Fibroblast of pulmonary artery (primary cell): ENCODE results near the gene DNAH1.

Experiments used
- DNase-seq: peaks from one replicate; pipeline ENCODE4 v3.0.0-alpha.2; 2010; ENCODE audit warnings: low read depth
- H3K4me3 ChIP-seq: replicated peaks from 2 replicates; pipeline ENCODE4 v1.5.1; 2011; ENCODE audit warnings: low read depth, mild to moderate bottlenecking, control low read depth, low read length, moderate library complexity
- CTCF ChIP-seq: IDR thresholded peaks from 2 replicates; pipeline ENCODE4 v1.5.1; 2011; ENCODE audit warnings: mild to moderate bottlenecking, control low read depth, low read length, inconsistent platforms; ENCODE audit errors: missing control alignments

DNAH1 gene

DNA sequence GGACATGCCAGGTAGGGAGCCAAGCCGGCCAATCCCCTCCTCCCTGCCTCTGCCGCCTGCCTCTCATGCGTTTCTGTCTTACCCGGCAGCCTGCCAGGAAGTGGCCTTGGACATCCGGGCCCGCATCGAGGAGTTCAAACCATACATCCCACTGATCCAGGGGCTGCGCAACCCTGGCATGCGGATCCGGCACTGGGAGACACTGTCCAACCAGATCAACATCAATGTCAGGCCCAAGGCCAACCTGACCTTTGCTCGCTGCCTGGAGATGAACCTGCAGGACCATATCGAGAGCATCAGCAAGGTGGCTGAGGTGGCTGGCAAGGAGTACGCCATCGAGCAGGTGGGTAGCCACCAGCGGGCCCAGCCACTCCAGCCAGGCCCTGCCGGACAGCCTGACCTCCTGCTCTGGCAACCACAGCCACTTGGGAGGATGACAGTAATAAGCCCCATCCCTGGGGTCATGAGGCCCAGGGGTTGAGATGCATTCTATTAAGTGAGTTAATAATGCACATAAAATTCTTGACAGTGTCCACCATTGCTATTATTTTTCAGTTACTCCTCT, 37.3 kb downstream of the DNAH1 start:
- no peak overlapping the region for H3K4me3 ChIP-seq
- DNase-seq = no peak
- TF ChIP-seq CTCF = no peak

- no peak overlapping the region for H3K4me3 ChIP-seq
- no peak for DNase-seq
- TF ChIP-seq CTCF = no peak
These were observed 38.6 kb downstream of the DNAH1 start for GRCh38 chr3:52354676-52355075.

DNA sequence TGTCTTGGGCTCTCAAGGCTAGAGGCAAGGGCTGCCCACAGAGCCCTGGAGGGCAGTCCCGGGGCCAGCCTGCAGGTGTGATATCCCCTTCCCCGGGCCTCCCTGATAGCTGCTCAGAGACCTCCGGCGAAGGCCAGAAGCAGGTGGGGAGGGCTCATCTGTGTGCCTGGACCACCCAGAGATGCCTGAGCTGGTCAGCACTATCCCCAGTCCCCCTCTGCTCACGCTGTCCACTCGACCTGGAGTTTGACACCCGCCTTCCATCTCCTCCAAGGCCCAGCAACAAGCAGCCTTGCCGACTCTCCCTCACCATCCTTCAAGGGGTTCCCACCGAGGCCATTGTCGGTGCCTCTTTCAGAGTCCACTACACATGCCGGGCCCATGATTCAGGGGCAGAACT, 39.4 kb downstream of the DNAH1 start:
- no peak for TF ChIP-seq CTCF
- H3K4me3 ChIP-seq = no peak overlapping the region
- DNase-seq = no peak

GRCh38 chr3:52356126-52356525, 40.0 kb downstream of the DNAH1 start:
- no peak for TF ChIP-seq CTCF
- no peak for DNase-seq
- no peak overlapping the region for H3K4me3 ChIP-seq

DNA sequence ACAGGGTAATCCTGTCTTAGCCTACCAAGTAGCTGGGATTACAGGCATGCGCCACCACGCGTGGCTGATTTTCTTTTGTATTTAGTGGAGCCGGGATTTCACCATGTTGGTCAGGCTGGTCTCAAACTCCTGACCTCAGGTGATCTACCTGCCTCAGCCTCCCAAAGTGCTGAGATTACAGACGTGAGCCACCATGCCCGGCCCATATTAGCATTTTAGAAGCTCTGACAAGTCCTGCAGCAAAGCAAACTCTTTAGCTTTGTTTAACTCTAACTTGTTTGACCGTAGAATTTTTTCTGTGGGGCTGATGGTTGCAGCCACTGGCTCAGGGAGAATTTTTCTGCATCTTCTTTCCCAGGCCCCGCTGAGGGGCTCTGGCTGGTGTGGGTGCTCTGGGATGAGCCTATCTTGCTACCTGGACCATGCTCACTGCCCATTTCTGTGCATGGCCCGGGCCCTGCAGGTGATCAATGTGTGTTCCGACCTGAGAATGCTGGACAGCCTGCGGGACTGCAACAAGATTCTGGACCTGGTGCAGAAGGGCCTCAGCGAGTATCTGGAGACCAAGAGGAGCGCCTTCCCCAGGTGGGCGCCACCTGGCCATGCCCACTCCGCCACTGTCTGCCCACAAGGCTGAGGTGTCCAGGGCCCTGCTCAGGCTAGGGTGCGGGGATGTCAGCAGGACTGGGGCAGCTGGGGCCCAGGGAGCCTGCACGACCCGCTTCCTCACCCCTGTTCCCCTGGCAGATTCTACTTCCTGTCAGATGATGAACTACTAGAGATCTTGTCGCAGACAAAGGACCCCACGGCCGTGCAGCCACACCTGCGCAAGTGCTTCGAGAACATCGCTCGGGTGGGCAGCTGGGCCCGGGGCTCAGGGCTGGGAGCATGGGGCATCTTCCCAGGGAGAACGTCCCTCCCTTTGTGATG, 41.3 kb downstream of the DNAH1 start:
- DNase-seq = no peak
- TF ChIP-seq CTCF = no peak
- no peak overlapping the region for H3K4me3 ChIP-seq

DNA sequence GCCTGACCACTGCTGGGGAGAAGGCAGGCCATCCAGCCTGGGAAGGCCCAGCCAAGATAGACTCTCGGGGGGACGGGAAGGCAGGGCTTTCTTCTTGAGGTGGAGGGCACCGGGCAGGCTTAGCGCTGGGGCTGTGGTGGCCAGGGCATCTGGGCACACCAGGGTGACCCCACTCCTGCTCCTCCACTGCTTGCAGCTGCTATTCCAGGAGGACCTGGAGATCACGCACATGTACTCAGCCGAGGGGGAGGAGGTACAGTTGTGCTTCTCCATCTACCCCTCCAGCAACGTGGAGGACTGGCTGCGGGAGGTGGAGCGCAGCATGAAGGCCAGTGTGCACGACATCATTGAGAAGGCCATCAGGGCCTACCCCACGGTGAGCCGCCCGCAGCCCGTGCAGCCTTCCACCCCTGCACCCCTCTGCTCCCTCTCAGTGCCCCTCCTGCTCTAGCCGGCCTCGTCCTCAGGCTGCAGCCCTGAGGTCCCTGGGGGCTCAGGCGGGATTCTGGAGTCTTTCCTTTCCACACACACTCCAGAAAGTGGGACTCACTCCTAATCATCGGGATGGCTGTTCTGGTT, 42.3 kb downstream of the DNAH1 start:
- no peak overlapping the region for H3K4me3 ChIP-seq
- DNase-seq = no peak
- no peak for TF ChIP-seq CTCF
